GM21528 (cell line): ENCODE data around the gene TRPM1.

Source experiments
- ATAC-seq: cut with Tn5 transposase; IDR thresholded peaks from one replicate; pipeline ENCODE4 v1.9.1; 2021; ENCODE audit warnings: mild to moderate bottlenecking, moderate library complexity; ENCODE audit not compliant: unreplicated experiment, low FRiP score

The TRPM1 gene

GRCh38 chr15:31101262-31102038 lies at the start of gene TRPM1:
TRPM1 (minus strand) TSS chr15:31101725; CDS start chr15:31081355, 20,370 bp downstream.
- ATAC-seq, result no peak

- ATAC-seq, result no peak
Observed at GRCh38 chr15:31150732-31151231, 49.3 kb upstream of the TRPM1 start.

DNA sequence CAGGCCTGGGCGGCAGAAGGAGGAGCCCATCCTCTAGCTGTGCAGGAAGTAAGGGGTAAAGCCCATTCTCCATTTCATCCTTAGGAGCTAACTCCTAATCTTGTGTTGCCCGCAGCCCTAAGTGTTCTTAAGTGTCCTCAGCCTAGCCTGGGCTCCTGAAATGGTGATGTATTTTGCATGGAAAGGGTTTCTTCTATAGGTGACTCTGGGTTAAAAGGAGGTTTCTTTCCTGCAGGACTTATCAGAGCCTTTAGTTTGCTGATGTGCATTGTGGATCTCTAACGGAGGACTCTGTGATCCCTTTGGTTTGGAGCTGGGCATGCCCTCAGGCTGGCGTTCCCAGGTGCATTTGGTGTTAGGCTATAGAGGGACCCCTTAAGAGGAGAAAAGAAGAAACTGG lies 48.5 kb upstream of the TRPM1 start:
- ATAC-seq, result no peak

DNA sequence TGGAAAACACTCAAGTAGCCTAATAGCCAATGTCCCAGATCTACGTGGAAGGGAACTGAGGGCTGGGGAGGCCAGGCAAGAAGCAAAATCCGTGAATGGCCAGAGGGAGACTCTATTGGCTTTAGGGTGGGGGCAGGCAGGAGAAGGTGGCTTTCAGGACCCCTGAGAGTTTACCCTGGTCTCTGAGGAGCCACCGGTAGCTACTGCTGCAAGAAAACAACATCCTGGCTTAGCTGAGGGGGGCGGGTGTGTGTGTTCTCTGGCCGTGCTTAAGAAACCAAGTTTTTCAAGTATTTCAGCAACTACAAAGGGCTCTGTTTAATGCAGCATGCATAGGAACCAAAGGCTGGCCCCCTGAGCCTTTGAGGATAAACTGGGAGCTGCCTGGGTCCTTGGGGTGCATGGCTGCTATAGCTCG lies 47.6 kb upstream of the TRPM1 start:
- no peak for ATAC-seq

DNA sequence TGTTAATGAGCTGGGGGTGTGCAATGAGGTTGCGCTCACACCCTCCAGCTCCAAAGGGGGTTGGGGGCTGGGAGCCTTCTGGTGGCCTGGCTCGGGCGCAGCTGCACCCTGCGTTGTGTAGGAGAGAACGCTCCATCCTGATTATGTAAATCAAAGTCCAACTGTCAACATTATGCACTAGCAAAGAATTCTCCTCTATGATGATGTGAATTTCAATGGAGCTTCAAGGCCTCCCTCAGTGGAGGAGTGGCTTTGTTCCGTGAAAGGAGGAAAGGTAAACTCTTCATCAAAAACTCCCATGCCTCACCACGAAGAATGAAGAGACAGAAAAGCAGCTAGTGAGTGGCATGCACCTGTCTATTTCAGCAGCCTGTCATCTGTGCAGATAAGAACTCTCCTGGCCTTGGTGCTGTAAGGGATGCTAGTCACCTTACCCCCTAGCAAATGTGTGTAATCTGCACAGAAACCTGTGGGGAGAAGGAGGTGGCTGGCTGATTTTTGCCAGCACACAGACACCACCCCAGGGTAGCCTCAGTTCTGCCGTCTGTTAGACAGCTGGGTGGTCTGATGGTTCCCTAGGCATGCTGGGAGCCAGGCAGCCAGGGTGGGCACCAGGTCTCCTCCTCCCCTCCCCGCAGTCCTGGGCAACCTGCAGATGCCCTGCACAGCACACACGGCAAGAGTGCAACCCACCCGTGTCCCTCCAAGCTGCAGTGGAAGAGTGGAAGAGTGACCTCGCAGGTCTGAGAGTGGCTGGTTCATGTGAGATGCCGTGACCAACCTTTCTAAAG lies 47.0 kb upstream of the TRPM1 start:
- ATAC-seq, result no peak

- no peak for ATAC-seq
Observed at GRCh38 chr15:31147944-31148296, 46.4 kb upstream of the TRPM1 start.

GRCh38 chr15:31147456-31147855 lies 45.9 kb upstream of the TRPM1 start:
- no peak for ATAC-seq

DNA sequence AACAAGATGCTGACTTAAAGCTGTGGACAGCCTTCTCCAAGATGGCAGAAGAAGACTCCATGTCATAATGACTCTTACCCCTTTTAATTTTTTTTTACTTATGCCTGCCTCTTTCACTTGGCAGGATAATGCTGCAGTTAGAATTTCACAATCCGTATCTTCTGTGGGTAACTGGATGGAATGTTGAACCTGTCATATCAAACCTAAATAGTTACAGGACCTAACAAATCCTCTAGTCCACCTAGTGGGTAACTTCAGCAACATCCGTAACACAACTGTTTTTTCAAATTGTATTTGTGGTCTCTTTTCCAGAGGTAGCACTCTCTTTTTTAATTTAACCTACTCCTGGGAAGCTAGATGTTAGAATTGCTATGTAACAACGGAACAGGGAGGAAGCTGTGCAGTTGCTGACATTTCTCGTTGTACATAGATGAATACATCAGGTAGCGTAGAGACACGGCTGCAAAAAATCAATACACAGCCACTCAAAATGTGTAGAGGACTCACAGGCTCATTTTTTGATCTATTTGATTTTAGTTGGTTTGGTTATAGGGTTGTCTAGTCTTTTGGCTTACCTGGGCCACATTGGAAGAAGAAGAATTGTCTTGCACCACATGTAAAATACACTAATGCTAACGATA lies 43.9 kb upstream of the TRPM1 start:
- ATAC-seq, result no peak

GRCh38 chr15:31141792-31142191 lies 40.3 kb upstream of the TRPM1 start:
- ATAC-seq, result no peak

- ATAC-seq, result no peak
Observed at GRCh38 chr15:31136607-31137328, 35.2 kb upstream of the TRPM1 start.

DNA sequence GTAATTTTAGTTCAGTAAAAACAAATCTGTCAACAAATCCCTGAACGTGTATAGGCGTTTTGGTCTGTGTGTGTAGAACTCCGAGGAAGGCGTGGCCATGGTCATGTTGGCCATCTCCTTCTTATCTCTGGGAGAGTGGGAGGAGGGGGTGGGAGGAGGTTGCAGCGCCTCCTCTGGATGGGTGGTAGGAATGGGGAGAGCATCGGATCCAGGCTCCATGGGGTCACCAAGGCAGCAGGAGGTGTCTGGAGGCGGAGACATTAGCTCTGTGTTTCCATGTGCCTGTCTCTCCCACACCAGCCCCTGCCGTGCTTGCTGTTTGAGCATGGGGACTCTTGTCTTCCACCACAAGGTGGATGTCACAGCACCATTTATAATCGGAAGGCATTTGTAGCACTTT lies 34.5 kb upstream of the TRPM1 start:
- ATAC-seq, result no peak

- no peak for ATAC-seq
Observed at GRCh38 chr15:31135523-31135922, 34.0 kb upstream of the TRPM1 start.

GRCh38 chr15:31133890-31134289 lies 32.4 kb upstream of the TRPM1 start:
- no peak for ATAC-seq

GRCh38 chr15:31131853-31132375 lies 30.4 kb upstream of the TRPM1 start:
- ATAC-seq, result no peak

- no peak for ATAC-seq
Observed at GRCh38 chr15:31130576-31131237, 29.2 kb upstream of the TRPM1 start.

GRCh38 chr15:31129769-31130303 lies 28.3 kb upstream of the TRPM1 start:
- ATAC-seq, result no peak

DNA sequence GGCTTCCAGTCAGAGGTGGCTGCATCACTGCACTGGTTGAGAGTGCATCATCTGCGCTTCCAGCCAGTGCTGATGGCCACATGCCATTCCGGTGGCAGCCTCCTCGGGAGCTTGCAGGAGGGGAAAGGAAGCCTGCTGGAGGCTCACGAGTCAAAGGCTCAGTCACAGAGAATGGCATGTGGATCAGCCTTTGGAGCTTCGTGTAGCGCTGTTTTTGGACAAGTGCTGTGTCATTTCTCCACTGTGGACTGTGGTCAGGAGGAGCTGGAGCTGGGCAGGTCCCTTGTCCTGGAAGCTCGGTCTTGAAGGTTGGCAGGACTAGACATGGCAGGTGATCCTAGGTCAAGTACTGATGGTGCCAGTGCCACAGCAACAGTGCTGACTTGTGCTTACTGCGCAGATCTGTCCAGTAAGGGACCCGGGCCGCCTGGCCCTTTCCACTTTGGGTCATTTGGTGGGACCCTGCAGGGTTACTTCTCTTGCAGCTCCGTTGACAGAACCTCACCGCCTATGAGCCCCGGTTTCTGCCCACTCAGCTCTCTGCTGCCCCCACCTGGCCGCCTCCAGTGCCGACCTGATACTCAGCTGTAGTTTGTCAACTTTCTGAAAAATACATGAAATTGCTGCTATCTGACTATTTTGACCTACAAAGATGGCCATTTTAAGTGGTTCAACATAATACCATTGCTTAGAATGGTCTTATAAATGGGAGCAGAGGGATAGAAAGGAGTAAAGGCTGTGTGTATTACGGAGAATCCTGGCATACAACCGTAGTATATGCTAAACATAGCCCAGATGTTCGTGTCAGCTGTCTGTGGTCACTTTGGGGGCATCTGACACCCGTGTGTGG lies 27.6 kb upstream of the TRPM1 start:
- no peak for ATAC-seq

- no peak for ATAC-seq
Observed at GRCh38 chr15:31128477-31128876, 27.0 kb upstream of the TRPM1 start.
